HL-60/S4 treated with phorbol 12-myristate 13-acetate at 8.2 ng/mL for 4 days and 3 days (cell line): ENCODE measurements around the gene SLC6A16.
"Not testable (repeated sequence)": the region's sequence is repeated elsewhere in the genome, so short reads cannot be mapped to it uniquely, and the experiment has no call there.

Source experiments
- in situ Hi-C: fragments of 300-500 bp; cut with MboI; formaldehyde crosslinking; loops from 2 replicates; pipeline ENCODE4 v1.15.0; 2022; ENCODE audit warnings: low sequenced_read_pairs

The SLC6A16 gene

DNA sequence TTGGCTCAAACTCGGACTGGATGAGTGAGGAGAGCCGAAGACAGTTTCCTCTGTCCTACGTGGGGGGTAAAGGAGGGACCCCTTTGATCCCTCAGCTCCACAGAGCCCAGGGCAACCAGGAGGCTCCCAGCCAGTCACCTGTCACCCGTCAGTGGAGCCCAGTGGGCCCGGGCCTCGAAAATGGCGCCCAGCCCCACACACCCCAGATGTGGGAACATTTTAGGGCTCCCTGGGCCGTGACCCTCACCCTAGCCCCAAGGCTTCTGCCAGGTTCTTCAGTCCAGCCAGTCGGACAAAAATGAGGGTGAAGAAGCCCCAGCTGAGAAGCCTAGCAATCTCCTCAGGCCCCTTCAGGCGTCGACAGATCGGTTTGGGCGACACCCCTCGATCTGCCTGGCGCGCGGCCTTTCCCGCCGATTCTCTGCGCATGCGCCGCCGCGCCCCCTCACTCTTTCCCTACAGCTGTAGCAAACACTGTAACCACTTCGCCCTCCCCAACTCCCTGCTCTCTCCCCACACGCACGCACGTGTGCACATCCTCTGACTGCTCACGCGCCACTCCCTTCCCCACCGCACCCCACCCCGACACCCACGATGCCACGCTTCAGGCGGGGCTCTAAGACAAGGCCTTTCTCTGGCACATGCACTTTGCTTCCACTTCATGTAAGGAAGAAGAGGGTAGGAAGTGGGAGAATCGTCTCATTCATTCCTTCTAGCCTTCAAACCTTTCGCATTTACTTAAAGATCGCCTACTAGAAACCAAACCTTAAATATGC is at the start of gene SLC6A16:
TSS of gene SLC6A16 (minus strand) at position 391 of the 776 bp plus-strand sequence. CDS start 13,844 bp downstream, outside the sequence.
- in situ Hi-C loops: no loop called here

- in situ Hi-C loops: not testable (repeated sequence)
Measured at GRCh38 chr19:49373174-49373573, 48.2 kb upstream of the SLC6A16 start.

DNA sequence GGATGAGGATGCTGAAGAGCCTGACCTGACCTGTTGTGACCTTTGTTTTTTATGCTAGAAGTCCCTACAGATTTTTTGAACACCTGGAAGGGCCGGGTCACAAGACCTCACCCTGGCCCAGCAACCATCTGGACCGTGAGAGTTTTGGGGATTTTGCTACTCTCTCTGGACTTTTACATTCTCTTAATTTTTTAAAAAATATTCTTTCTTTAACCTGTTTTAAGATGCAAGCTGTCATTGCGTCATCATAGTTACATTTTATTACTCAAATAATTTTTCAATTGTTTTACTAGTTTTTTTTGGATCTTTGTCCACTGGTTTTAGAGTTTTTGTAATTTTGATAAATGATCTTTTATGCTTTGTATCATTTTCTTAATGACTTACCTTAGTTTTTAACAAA is 46.2 kb upstream of the SLC6A16 start:
- in situ Hi-C loops: no loop called here

GRCh38 chr19:49368711-49369358 is 43.8 kb upstream of the SLC6A16 start:
- in situ Hi-C loops: no loop called here

- in situ Hi-C loops: no loop called here
Measured at GRCh38 chr19:49366110-49366509, 41.1 kb upstream of the SLC6A16 start.

DNA sequence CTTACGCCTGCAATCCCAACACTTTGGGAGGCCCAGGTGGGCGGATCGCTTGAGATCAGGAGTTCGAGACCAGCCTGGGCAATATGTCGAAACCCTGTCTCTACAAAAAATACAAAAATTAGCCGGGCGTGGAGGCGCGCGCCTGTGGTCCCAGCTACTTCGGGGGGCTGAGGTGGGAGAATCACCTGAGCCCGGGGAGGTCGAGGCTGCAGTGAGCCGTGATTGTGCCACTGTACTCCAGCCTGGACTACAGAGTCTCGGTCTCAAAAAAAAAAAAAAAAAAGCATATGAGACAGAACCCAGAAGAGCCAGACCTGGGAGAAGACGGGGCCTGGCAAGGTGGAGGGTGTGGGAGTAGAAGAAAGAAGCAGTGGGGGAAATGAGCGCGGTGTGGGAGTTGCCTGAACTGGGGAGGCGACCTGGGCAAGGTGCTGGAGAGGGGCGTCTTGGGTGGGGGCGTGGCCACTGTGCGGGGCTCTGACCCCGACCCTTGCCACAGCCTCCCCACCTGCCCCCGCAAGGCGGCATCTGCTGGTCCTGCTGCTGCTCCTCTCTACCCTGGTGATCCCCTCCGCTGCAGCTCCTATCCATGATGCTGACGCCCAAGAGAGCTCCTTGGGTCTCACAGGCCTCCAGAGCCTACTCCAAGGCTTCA is 39.2 kb upstream of the SLC6A16 start:
- in situ Hi-C loops: no loop called here

DNA sequence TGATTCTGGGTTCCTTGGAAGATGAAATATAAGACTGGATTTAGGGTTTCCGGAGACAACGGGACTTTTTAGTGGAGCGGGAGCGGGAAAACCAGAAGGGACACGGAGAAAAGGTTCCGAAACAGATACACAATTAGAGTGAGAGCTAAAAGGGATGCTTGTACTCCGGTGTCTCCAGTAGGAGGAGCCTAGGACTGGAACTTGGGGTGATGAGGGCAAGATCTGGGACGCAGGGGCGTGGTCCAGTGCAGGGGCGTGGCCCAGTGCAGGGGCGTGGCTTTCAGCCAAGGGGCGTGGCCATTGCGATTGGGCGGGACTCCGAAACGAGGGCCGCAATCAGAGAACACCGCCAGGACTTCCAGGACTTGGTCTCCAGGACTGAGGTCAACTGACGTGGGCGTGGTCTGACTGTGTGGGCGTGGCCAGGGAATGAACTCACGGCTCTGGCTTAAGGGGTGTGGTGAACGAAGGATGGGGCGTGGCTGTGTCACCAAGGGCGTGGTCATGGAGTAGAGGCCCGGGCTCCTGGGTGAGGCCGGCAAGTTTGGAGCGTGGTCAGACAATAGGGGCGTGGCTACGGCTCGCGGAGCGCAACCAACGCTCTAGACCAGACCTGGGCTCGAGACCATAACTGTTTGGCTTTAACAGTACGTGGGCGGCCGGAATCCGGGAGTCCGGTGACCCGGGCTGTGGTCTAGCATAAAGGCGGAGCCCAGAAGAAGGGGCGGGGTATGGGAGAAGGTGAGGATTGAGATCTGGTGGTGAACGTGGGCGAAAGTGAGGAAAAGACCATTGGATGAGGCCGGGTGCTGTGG is 38.5 kb upstream of the SLC6A16 start, which contains the start of gene DKKL1:
TSS of gene DKKL1 (plus strand) at position 610 of the 815 bp plus-strand sequence. CDS start at position 732, 122 bp downstream.
- in situ Hi-C loops: no loop called here

- in situ Hi-C loops: no loop called here
Measured at GRCh38 chr19:49362929-49363267, 37.9 kb upstream of the SLC6A16 start.

DNA sequence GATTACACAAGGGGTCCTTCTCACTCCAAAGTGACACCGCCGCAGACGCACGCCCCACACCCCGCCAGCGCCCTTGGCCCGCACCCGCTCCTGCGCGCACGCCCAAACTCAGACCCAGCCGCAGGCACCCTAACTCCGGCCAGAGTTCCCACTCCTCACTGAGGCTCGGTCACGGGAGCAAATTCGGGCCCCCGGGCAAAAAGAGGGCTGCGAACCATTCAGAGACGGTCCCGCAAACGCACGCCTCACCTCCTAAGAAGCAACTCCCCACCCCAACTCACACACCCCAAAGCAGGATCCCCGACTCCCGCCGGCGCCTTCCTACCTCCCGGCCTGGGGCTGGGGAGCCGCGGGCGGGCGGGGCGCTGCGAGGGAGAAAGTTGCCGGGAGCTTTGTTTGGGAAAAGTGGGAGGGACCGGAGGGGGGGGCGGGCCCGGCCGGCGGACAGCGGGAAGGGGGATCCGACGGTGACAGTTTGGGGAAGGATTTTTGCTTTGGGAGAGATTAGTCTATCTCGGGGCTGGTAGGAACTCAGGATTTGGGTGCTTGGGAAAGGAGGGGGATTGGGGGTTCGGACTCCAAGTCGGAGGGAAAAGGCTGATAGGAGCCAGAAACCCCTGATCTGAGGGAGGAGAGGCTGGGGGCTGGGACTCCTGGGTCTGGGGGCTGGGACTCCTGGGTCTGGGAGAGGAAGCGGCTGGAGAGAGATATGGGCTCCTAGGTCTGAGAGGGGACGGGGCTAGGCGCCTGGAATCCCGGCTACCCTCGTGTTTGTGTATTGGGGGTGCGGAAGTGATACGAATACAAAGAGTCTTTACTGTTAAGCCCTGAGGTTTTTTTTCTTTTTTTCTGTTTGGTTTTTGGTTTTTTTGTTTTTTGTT is 37.3 kb upstream of the SLC6A16 start, which contains the start of gene TEAD2:
TSS of gene TEAD2 (minus strand) at position 369 of the 881 bp plus-strand sequence. CDS start 2,341 bp downstream, outside the sequence.
- in situ Hi-C loops: no loop called here

DNA sequence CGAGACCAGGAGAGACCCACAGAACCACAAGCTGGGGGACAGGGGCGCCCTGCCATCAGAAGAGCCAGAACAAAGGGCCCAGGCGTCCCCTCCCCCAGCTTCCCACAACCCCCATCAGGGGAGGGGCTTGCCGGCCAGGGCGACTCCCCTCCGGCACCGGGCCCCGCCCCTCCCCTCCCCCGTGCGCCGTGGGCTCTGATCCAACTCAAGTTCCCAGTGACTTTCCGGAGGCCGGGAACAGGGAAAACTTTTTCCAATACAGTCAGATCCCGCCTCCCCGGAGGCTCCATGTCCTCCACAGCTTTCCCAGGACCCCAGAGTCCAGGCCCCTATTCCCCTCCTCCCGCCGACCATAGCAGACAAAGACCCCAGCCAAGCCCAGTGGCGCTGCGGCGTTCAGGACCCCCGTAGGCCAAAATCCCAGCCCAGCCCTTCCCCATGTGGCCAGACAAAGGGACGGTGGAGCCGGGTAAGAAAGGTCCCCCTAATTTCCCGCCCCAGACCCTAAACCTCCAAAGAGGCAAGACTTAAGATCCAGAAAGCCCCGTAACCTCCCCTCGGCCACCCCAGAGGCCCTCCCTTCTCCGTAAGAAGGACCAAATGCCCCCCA is 36.6 kb upstream of the SLC6A16 start:
- in situ Hi-C loops: no loop called here

DNA sequence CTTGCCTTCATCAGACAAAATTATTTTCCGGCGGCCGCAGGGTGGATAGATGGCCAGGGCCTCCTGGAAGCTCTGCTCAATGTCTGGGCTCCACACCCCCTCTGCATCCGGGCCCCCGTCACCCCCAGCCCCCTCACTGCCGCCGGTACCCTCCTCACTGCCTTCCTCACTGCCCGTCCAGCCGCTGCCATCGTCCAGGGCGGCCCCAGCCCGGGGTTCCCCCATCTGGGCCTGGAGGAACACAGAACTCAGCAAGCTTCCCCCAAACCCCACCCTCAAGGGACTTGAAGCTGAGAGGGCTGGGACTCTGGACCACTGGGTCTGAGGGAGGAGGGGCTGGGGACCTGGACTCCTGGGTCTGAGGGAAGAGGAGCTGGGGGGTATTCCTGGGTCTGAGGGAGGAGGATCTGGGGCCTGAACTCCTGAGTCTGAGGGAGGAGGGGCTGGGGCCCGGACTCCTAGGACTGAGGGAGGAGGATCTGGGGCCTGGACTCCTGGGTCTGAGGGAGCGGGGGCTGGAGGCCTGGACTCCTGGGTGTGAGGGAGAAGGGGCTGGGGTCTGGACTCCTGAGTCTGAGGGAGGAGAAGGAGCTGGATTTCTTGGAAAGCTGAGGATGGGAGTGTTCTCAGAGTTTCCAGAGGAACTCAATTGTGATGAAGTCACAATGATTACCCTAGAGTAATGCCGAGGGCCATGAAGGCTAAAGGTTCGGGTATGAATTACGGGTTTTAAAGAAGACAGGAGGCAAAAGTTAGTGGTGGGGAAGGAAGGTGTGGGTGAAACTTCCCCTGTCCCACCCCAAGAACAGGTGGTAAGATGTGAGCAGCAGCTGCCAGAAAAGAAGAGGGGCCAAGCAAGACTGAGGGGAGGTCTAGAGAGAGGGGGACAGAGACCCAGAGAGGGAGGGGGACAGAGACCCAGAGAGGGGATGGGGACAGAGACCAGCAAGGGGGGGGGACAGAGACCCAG is 35.1 kb upstream of the SLC6A16 start:
- in situ Hi-C loops: no loop called here

GRCh38 chr19:49357186-49357585 is 32.2 kb upstream of the SLC6A16 start:
- in situ Hi-C loops: no loop called here

DNA sequence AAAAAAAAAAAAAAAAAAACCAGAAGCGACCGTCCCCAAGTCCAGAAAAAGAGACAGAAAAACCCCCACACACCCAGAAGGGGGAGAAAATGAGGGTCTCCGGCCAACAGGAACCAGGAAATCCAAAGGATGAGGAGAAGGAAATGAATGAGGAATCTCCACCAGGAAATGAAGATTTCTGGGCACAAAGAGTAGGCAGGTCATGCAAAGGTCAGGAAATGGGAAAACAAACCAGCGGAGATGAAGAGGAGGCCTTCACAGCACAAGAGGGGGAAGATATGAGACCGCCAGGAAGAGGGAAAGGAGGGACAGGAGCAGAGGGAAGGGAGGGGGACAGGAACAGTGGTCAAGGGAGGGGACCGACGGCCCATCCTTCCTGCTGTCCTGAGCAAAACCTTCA is 31.4 kb upstream of the SLC6A16 start:
- in situ Hi-C loops: no loop called here

DNA sequence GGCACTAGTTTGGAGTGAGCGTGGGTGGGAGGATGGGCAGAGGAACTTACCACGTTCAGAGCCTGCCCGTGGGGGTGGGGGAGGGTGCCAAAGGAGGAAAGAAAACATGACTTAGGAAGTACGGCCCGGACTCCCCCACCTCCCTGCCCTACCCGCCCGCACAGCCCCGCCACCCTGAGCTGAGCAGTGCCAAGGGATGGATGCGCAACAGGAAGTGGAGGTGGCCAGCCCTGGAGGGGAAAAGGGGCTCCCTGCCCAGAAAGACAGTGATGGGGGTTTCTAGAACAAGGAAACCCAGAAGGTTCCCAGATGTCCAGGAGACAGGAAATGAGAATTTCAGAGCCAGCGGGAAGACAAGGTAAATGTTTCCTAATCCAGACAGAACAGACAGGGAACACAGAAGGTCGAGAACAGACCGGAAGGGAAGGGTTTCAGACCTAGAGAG is 30.9 kb upstream of the SLC6A16 start:
- in situ Hi-C loops: no loop called here

- in situ Hi-C loops: no loop called here
Measured at GRCh38 chr19:49349567-49349966, 24.6 kb upstream of the SLC6A16 start.

DNA sequence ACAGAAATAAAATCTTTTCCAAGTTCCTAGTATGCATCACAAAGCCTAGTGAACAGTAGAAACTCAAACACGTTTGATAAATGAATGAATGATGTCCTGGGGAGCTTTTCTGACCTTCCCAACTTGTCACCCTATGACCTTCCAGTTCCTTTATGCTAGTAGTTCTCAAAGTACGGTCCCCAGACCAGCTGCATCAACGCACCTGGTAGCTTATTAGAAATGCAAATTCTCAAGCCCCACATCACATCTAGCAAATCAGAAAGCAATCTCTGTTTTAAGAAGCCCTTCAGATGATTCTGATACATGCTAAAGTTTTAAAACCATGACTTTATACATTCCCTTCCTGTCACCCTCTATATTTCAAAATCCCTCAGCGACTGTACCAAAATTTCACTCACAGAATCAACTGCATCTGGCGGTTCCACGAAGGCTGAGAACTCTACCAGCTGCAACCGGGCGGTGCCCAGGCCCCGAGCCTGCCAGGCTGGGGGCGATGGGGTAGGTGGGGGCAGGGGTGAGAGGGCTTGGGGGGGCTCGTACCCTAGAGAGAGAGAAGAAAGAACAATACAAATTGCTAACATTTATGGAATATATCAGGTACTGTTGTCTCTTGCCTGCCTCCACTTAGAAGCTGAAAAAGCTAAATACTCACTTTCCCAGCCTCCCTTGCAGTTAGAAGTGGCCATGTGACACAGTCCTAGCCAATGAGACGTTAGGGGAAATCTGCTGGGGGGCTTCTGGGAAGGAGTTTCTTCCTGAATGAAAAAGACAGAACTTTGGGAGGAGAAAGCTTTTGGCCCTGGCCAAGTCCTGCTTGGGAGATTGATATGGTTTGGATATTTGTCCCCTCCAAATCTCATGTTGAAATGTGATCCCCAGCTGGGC is 23.6 kb upstream of the SLC6A16 start:
- in situ Hi-C loops: no loop called here

DNA sequence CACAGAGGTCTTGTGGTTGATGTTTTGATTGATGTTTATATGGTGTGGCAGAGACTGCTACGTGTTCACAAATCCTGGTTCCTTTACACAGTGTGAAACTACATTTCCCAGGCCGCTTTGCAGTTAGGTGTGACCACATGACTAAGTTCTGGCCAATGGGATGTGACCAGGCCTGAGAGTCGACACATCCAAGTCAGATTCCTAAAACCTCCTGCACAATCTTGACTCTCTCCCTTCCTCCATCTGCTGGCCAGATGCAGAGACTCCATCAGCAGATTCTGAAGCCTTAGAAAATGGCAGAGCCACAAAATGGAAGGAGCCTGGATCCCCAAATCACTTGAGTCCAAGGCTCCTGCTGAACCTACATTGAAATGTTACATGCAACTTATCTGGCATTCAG is 22.8 kb upstream of the SLC6A16 start:
- in situ Hi-C loops: no loop called here
